Left ventricle myocardium inferior (tissue), 1 donor: ENCODE data around the gene NFIA. TPM values are rescaled to one million over a fixed set of nuclear protein-coding genes. Genes with fewer than 3 reads are reported as not detected.

Experiments used
- DNase-seq: peaks from one replicate; pipeline ENCODE4 v3.0.0-alpha.2; 2020
- H3K27ac ChIP-seq: fragments of 200-600 bp; replicated peaks from 2 replicates; pipeline ENCODE4 v1.8.0; 2021
- H3K27me3 ChIP-seq: fragments of 200-600 bp; 2 replicates; pipeline ENCODE4 v1.8.0; 2021; ENCODE audit warnings: low read depth
- H3K36me3 ChIP-seq: fragments of 200-600 bp; 2 replicates; pipeline ENCODE4 v1.8.0; 2021
- H3K4me1 ChIP-seq: fragments of 200-600 bp; 2 replicates; pipeline ENCODE4 v1.8.0; 2021
- H3K4me3 ChIP-seq: fragments of 200-600 bp; 2 replicates; pipeline ENCODE4 v1.8.0; 2021; ENCODE audit warnings: mild to moderate bottlenecking, moderate library complexity
- H3K9me3 ChIP-seq: fragments of 200-600 bp; replicated peaks from 2 replicates; pipeline ENCODE4 v1.8.0; 2021
- intact Hi-C: fragments of 100-400 bp; cut with micrococcal nuclease; formaldehyde crosslinking; loops from one replicate; pipeline ENCODE4 v1.11.0; 2022
- total RNA-seq: library from RNA; stranded (reverse); fragmentation: NEBNext Ultra II Directional; extraction: Animal tissue kit (Norgen Biotek cat#: 25700); gene quantifications from one replicate; pipeline ENCODE4 v1.2.1, GENCODE V29; 2021
- TF ChIP-seq, protein P1 (sequence below): fragments of 200-600 bp; IDR thresholded peaks from 2 replicates; pipeline ENCODE4 v1.8.0; 2021; ENCODE audit warnings: antibody characterized with exemption, mild to moderate bottlenecking, borderline replicate concordance
- donor health status: DM: no; HTN: yes; CAD: no; lungs with severe emphysema.

The NFIA gene
- total RNA-seq, 1 donor from 2014 or later, result 90.2 TPM

DNA sequence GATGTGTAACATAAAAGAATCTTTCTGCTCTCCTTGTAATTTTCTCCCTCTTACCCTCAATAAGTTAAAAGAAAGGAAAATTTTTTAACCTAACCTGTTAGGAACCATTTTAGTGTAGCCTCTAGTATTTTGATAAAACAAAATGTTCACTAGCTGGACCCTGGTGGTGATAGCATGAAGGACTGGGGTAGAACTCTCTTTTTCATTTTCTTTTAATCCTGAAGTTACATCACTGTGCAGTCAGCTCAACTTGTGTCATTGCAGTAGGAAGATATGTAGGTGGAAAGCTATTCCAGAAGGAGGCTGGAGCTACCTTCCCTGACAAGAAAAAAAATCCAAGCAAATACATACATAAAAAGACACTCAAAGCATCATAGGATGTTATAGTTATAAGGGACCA, 39.3 kb downstream of the NFIA start:
- Histone ChIP-seq H3K4me1 (peaks cover 89% of the 10 kb centered on the region), H3K4me3 (peak overlapping the region; percentile 53), H3K9me3 (no peaks in the 10 kb centered on the region), H3K27me3 (no peaks in the 10 kb centered on the region), H3K36me3 (no peaks in the 10 kb centered on the region), H3K27ac (peak overlapping the region; percentile 83)
- intact Hi-C loops, result no loop called here
- no peak for DNase-seq
- TF ChIP-seq, protein P1, sequence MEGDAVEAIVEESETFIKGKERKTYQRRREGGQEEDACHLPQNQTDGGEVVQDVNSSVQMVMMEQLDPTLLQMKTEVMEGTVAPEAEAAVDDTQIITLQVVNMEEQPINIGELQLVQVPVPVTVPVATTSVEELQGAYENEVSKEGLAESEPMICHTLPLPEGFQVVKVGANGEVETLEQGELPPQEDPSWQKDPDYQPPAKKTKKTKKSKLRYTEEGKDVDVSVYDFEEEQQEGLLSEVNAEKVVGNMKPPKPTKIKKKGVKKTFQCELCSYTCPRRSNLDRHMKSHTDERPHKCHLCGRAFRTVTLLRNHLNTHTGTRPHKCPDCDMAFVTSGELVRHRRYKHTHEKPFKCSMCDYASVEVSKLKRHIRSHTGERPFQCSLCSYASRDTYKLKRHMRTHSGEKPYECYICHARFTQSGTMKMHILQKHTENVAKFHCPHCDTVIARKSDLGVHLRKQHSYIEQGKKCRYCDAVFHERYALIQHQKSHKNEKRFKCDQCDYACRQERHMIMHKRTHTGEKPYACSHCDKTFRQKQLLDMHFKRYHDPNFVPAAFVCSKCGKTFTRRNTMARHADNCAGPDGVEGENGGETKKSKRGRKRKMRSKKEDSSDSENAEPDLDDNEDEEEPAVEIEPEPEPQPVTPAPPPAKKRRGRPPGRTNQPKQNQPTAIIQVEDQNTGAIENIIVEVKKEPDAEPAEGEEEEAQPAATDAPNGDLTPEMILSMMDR, result peak; percentile 19

DNA sequence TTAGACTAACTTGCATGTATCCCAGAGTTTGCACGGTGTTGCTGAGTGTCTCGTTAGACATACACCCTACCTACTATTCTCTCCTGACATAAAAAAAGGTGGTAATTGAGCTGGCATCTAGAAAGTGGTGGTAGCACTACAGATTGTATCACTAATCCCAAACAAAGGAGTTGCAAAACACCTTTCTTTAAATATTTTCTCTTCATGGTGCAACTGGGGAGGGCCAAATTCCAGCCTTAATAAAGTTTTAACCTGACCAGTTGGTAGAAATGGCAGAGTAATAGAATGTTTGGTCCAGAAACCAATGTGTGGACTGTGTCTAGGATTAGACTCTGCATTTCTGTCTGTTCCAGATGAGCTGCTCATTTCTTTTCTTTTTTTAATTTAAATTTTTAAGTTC, 40.0 kb downstream of the NFIA start:
- no peaks in the 10 kb centered on the region for H3K9me3 ChIP-seq
- H3K27me3 ChIP-seq, result no peaks in the 10 kb centered on the region
- TF ChIP-seq, protein P1, result no peak
- no peak overlapping the region for H3K4me3 ChIP-seq
- peaks cover 88% of the 10 kb centered on the region for H3K4me1 ChIP-seq
- no peak for DNase-seq
- H3K36me3 ChIP-seq, result no peaks in the 10 kb centered on the region
- H3K27ac ChIP-seq, result peak overlapping the region; percentile 83
- intact Hi-C loops, result no loop called here

DNA sequence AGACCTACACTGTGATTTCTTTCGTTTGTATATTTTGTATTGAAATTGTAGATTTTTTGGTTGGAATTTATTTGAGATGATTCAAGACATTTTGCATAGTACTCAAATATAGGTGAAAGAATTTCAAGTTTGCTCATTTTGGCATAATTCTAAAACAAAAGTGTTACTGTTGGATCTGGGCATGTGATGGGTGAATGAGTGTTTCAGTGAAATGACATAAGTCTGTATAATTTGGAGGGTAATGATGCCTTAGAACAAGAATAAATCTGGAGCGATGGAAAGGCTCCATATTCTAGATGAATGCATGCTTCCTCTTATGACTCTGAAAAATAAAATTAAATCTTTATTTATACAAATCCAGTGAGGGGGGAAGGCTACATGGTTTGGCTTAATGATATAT, 41.0 kb downstream of the NFIA start:
- peak overlapping the region; percentile 83 for H3K27ac ChIP-seq
- TF ChIP-seq, protein P1, result no peak
- no peaks in the 10 kb centered on the region for H3K36me3 ChIP-seq
- intact Hi-C loops, result no loop called here
- H3K27me3 ChIP-seq, result no peaks in the 10 kb centered on the region
- no peak overlapping the region for H3K4me3 ChIP-seq
- peaks cover 92% of the 10 kb centered on the region for H3K4me1 ChIP-seq
- DNase-seq, result no peak
- H3K9me3 ChIP-seq, result no peaks in the 10 kb centered on the region

DNA sequence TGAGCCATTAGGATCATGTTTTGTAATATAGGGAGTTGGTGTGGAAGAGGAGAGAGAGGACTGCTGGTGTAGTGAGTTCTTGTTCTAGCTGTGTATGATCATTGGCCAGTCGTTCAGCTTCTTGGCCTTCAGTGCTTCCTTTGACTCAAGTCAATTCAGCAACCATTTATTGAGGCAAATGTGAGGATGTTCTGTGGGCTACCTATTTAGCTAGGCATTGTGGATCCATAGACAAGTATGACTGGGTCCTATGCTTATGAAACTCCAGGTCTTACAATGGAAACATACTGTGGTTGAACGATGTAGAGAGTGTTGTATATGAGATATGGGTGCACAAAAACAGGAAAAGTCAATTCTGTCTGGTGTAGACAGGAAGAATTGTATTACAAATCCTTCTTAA, 41.7 kb downstream of the NFIA start:
- H3K27ac ChIP-seq, result peak overlapping the region; percentile 83
- H3K9me3 ChIP-seq, result no peaks in the 10 kb centered on the region
- peak overlapping the region; percentile 41 for H3K4me3 ChIP-seq
- intact Hi-C loops, result no loop called here
- peaks cover 86% of the 10 kb centered on the region for H3K4me1 ChIP-seq
- H3K36me3 ChIP-seq, result no peaks in the 10 kb centered on the region
- DNase-seq, result no peak
- H3K27me3 ChIP-seq, result no peaks in the 10 kb centered on the region
- TF ChIP-seq, protein P1, result no peak

DNA sequence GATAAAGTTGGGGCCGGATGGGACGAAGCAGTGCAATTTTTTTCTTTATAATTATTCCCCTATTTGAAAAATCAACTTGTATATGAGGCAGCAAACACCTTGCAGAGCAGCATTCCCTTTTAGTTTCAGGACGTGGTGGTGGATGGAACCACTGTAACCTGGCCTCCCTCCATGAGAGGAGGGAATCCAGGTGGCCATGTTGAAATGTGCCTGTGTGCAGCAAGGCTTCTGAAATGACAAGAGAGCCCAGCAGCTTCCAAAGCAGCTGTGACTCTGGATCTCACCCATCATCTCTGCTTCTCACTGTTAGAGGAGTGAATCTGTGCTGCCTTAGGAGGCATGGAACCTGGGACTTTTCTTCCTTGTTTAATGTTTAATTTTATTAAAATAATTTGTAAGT, 42.3 kb downstream of the NFIA start:
- Histone ChIP-seq H3K36me3 (no peaks in the 10 kb centered on the region), H3K4me3 (peak overlapping the region; percentile 41), H3K27me3 (no peaks in the 10 kb centered on the region), H3K27ac (peak overlapping the region; percentile 83), H3K9me3 (no peaks in the 10 kb centered on the region), H3K4me1 (peaks cover 80% of the 10 kb centered on the region)
- intact Hi-C loops, result no loop called here
- DNase-seq, result peak; percentile 33
- TF ChIP-seq, protein P1, result no peak

DNA sequence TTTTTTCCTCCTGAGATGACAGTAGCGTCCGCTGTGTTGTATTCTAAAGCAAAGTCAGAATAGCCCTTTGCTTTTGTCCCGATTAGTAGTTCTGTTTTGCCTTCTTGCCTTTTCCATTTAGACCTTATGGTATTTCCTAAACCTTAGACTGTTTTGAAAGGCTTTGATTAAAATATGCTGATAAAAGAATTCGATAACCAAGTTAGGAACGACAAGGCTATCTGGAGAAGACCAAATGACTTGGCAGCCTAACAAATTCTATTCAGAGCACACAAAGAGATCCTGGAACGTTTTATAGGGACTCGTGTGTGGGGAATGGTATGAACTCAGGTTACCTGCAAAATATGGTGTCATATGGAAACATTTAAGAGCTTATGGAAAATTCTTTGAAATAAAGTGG, 42.9 kb downstream of the NFIA start:
- intact Hi-C loops, result no loop called here
- DNase-seq, result no peak

More for the DNA sequence above, 42.9 kb downstream of the NFIA start:
- Histone ChIP-seq H3K4me1 (peaks cover 78% of the 10 kb centered on the region), H3K4me3 (peak overlapping the region; percentile 41), H3K36me3 (no peaks in the 10 kb centered on the region), H3K27ac (peak overlapping the region; percentile 83), H3K27me3 (no peaks in the 10 kb centered on the region), H3K9me3 (no peaks in the 10 kb centered on the region)
- TF ChIP-seq, protein P1, result no peak
